ENCODE data around the gene LRMDA. TPM values are rescaled to one million over a fixed set of nuclear protein-coding genes. Genes with fewer than 3 reads are reported as not detected.
"Not testable (repeated sequence)": the region's sequence is repeated elsewhere in the genome, so short reads cannot be mapped to it uniquely, and the experiment has no call there.

LRMDA gene
- total RNA-seq, 2 donors from 2014 or later = 9.6 to 12.6 TPM

DNA sequence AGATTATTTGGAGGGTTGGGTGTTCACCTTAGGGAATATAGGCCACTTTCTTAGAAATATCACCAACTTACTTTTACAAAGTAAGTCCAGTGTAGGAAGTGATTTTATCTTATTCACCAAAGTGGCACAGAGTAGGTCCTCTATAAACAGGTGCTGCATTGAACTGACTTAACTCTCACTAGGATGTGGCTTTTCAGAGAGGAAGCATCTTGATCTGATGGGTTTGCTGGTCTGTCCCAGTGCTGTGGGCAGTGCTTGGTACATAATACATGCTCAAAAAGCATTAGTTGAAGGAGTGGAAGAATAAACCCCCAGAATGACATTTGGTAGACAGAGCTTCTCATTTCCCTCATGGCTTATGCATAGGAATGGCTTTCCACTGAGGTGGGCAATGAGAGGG lies 334.7 kb downstream of the LRMDA start:
- TF ChIP-seq POLR2AphosphoS5 (IDR thresholded peaks at IDR 0.05) = no peak
- TF ChIP-seq, protein P1, sequence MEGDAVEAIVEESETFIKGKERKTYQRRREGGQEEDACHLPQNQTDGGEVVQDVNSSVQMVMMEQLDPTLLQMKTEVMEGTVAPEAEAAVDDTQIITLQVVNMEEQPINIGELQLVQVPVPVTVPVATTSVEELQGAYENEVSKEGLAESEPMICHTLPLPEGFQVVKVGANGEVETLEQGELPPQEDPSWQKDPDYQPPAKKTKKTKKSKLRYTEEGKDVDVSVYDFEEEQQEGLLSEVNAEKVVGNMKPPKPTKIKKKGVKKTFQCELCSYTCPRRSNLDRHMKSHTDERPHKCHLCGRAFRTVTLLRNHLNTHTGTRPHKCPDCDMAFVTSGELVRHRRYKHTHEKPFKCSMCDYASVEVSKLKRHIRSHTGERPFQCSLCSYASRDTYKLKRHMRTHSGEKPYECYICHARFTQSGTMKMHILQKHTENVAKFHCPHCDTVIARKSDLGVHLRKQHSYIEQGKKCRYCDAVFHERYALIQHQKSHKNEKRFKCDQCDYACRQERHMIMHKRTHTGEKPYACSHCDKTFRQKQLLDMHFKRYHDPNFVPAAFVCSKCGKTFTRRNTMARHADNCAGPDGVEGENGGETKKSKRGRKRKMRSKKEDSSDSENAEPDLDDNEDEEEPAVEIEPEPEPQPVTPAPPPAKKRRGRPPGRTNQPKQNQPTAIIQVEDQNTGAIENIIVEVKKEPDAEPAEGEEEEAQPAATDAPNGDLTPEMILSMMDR (IDR thresholded peaks at IDR 0.05) = no peak
- no peak for TF ChIP-seq POLR2A (IDR thresholded peaks at IDR 0.05)
- intact Hi-C loops (cut with DNase I) = no loop called here
- Histone ChIP-seq H3K27me3 (replicated peaks; ENCODE audit: insufficient read depth) (no peaks in the 10 kb centered on the region), H3K4me1 (replicated peaks) (no peaks in the 10 kb centered on the region), H3K4me3 (no peak overlapping the region), H3K36me3 (no peaks in the 10 kb centered on the region), H3K27ac (no peak overlapping the region), H3K9me3 (no peaks in the 10 kb centered on the region)
- DNase-seq (ENCODE audit: low spot score) = no peak

DNA sequence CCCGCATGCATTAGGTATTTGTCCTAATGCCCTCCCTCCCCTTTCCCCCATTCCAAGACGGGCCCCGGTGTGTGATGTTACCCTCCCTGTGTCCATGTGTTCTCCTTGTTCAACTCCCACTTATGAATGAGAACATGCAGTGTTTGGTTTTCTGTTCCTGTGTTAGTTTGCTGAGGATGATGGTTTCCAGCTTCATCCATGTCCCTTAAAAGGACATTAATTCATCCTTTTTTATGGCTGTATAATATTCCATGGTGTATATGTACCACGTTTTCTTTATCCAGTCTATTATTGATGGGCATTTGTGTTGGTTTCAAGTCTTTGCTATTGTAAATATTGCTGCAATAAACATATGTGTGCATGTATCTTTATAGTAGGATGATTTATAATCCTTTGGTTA lies 335.3 kb downstream of the LRMDA start:
- H3K27ac ChIP-seq; H3K27me3 ChIP-seq (replicated peaks; ENCODE audit: insufficient read depth); intact Hi-C loops (cut with DNase I); H3K4me3 ChIP-seq; DNase-seq (ENCODE audit: low spot score); H3K9me3 ChIP-seq; H3K36me3 ChIP-seq; H3K4me1 ChIP-seq (replicated peaks): not testable (repeated sequence)
- WGBS = 97% methylated on average over 4 of the region's 4 CpGs

DNA sequence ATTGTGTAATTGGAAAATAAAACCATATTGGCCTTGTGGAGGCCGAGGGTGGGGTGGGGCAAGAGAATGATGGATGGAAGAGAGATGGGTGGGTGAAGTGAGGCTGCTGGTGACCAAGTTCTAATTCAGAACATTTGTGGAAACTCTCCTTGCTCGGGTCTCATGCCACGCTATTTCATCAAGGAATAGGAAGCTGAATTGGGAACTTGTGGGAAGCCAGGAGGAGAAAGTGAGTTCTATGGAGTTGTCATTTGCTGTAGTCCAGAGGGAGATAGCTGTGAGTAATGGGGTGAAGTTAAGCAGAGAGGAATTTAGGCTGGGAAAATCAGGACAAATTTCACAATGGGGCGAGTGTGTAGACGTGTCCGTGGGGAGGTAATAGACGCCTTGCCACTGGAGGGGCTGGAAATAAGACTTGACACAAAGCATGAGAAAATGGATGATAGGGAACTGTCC lies 339.2 kb downstream of the LRMDA start:
- no peaks in the 10 kb centered on the region for H3K9me3 ChIP-seq
- WGBS = 86% methylated on average over 7 of the region's 7 CpGs
- no peak overlapping the region for H3K27ac ChIP-seq
- no peak overlapping the region for H3K4me3 ChIP-seq
- H3K36me3 ChIP-seq = no peaks in the 10 kb centered on the region
- H3K27me3 ChIP-seq (replicated peaks; ENCODE audit: insufficient read depth) = no peaks in the 10 kb centered on the region
- H3K4me1 ChIP-seq (replicated peaks) = peaks cover 2% of the 10 kb centered on the region
- no peak for TF ChIP-seq POLR2A (IDR thresholded peaks at IDR 0.05)
- TF ChIP-seq POLR2AphosphoS5 (IDR thresholded peaks at IDR 0.05) = no peak
- DNase-seq (ENCODE audit: low spot score) = no peak
- intact Hi-C loops (cut with DNase I) = loop anchor here (5.0 to 10.0 kb wide), 6 partner anchors 267 to 774 kb away; no protein-coding TSS in a partner anchor

DNA sequence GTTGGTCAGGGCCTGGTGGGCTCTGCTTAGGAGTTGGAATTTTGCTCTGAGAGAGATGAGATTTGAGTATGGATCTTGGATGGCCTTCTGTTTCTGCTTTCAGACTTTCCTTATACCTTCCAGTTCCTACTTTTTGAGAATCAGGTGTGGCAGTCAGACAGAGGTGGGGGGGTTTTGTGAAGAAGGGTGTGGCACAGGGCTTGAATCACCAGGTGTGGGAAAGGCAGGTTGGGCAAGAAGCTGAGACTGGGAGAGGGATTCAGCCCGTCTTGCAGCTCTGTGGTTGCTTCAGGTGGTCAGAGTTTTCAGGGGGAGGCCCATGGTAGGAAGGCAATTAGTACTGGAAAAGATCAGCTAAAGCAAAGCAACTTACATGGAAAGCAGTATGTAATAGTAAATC lies 340.2 kb downstream of the LRMDA start:
- Histone ChIP-seq H3K27me3 (replicated peaks; ENCODE audit: insufficient read depth) (no peaks in the 10 kb centered on the region), H3K4me1 (replicated peaks) (peaks cover 2% of the 10 kb centered on the region), H3K36me3 (no peaks in the 10 kb centered on the region), H3K9me3 (no peaks in the 10 kb centered on the region), H3K27ac (peak overlapping the region; percentile 51 to 68), H3K4me3 (peak overlapping the region in 1 of 2 donors; percentile 16)
- intact Hi-C loops (cut with DNase I) = loop anchor here (2.0 to 10.0 kb wide), 8 partner anchors 109 to 773 kb away; partner anchors contain the start of gene ZNF503
- TF ChIP-seq, protein P1 (IDR thresholded peaks at IDR 0.05) = no peak
- no peak for TF ChIP-seq POLR2AphosphoS5 (IDR thresholded peaks at IDR 0.05)
- TF ChIP-seq POLR2A (IDR thresholded peaks at IDR 0.05) = no peak
- 66% methylated on average over 1 of the region's 1 CpG for WGBS
- no peak for DNase-seq (ENCODE audit: low spot score)

DNA sequence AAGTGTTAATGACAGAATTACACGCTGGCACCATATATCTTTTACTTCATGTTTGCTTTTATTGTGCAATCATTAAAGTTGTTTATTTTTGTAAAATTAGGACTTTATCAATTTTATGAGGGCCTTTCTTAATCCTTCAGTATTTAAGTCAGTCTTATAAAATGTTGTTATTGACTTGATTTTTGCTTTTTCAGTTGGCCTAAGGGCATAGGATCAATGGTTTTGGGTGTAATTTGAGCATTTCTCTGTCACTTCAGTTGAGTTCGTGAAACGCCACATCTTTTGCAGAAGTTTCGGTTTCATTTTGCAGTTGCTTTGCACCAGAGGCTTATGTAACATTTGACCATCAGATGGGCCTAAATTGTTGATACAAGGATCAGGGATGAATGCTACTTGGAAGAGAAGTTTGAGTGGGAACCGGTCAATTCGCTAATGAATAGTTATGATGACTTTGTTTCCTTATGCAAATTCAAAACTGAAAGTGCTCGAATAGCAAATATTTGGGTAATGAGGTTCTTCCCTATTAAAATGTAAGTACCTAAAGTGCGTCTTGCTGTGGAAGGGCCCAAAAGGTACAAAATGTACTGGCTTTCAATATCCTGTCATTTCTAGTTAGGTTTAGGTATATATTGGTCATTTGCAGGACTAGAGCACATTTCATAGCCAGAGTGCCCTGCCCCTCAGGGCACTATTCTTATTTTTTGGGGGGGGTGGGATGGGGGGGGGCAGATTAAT lies 340.9 kb downstream of the LRMDA start:
- intact Hi-C loops (cut with DNase I) = loop anchor here (2.0 to 10.0 kb wide), 8 partner anchors 110 to 772 kb away; partner anchors contain the start of gene ZNF503
- Histone ChIP-seq H3K27me3 (replicated peaks; ENCODE audit: insufficient read depth) (no peaks in the 10 kb centered on the region), H3K36me3 (no peaks in the 10 kb centered on the region), H3K4me1 (replicated peaks) (peaks cover 5% of the 10 kb centered on the region), H3K9me3 (no peaks in the 10 kb centered on the region), H3K4me3 (peak overlapping the region in 1 of 2 donors; percentile 16), H3K27ac (peak overlapping the region; percentile 51 to 68)
- peak; percentile 71 for TF ChIP-seq POLR2AphosphoS5 (IDR thresholded peaks at IDR 0.05)
- no peak for TF ChIP-seq POLR2A (IDR thresholded peaks at IDR 0.05)
- TF ChIP-seq, protein P1 (IDR thresholded peaks at IDR 0.05) = no peak
- DNase-seq (ENCODE audit: low spot score) = no peak
- 10% methylated on average over 8 of the region's 8 CpGs for WGBS
